HG03565 (cell line): ENCODE measurements around the gene TMEM184A.

Experiments
- ATAC-seq: cut with Tn5 transposase; IDR thresholded peaks from one replicate; pipeline ENCODE4 v1.9.1; 2021; ENCODE audit warnings: mild to moderate bottlenecking, moderate library complexity; ENCODE audit not compliant: unreplicated experiment

TMEM184A gene

DNA sequence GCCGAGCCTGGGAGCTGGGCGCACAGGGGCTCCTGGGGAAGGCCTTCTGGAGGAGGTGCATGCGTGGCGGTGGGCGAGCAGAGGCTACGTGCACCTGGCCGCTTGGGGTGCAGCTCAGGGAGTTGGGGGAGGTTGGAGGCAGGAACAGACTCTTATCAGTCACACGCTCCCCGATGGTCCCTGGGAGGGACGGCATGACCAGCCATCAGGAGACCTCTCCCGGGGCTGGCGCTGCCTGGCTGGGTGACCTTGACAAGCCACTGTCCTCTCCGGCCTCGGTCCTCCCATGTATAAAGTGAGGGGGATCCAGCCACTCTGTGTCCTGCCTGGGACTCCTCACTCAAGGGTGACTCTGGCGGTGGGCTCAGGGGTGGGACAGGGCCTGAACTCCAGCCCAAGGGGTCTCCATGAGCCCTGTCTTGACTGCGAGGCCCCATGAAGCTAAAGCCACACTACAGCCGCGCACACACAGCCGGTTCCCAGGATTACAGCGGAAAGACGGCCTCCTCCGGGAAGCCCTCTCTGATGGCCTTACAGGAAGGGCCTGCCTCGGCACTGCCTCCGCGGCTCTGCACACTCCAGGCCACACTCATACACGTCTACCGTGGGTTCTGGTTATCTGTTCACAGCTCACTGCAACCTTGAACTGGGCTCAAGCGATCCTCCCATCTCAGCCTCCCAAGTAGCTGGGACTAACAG lies 2.3 kb downstream of the TMEM184A start:
- ATAC-seq, result no peak

DNA sequence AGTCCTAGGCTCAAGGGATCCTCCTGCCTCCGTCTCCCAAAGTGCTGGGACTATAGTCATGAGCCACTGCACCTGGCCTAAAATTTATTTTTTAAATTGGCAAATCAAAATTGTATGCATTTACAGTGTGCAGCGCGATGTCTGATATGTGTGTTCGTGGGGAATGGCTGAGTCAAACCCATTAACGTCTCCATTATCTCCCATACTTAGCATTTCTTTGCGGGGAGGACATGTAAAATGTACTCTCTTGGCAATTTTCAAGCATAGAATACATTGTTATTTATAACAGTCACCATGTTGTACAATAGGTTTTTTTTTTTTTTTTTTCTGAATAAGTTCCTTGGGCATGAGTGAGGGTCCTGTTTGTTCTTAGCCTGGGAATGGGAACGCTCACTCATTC lies 3.8 kb downstream of the TMEM184A start:
- ATAC-seq, result no peak

DNA sequence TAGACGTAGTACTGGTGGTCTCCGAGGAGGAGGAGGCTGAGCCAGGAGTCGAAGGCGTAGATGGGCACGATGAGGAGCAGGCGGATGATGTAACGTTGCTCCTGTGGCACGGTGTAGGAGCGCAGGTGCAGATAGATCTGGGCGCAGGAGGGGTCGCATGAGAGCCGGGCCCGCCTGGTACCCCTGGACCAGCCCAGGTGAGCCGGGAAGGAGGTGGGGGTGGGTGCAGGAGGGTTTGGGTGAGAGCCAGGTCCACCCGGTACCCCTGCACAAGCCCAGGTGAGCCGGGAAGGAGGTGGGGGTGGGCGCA lies 5.2 kb downstream of the TMEM184A start:
- no peak for ATAC-seq

DNA sequence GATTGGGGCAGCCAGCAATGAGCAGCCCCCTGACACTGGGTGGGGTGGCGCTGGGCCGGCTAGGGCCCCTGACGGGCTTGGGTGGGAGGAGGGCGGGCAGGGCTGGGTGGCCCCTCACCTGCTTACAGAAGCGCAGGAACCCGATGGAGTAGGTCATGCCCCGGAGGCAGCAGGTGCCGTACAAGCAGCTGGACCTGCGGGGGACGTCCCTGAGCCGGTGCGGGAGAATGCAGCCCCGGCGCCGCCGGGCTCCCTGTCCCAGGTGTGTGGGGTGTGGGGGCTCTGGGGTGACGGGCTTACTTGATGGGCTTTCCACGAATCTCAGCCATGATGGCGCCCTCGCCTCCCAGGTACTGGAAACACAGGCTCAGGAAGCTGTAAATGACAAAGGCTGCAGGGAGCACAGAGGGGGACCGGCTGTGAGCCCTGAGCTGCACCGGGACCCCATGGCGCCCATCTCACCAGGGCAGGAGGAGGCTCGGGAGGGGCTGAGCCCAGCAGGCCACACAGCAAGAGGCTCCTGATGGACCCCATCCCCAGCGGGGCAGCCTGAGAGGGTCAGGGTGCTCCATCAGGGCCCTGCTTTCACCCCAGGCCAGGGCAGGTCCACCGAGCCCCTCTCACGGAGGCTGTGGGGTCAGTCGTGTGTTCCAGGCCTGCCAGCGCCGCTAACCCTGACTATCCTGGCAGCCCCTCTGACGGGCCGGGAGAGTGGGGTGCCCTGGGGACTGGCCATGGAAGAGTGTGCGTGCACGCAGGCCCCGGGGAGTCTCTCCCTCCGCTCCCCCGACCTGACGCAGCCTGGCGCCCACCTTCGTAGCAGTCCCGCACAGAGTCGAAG lies 5.8 kb downstream of the TMEM184A start:
- no peak for ATAC-seq

DNA sequence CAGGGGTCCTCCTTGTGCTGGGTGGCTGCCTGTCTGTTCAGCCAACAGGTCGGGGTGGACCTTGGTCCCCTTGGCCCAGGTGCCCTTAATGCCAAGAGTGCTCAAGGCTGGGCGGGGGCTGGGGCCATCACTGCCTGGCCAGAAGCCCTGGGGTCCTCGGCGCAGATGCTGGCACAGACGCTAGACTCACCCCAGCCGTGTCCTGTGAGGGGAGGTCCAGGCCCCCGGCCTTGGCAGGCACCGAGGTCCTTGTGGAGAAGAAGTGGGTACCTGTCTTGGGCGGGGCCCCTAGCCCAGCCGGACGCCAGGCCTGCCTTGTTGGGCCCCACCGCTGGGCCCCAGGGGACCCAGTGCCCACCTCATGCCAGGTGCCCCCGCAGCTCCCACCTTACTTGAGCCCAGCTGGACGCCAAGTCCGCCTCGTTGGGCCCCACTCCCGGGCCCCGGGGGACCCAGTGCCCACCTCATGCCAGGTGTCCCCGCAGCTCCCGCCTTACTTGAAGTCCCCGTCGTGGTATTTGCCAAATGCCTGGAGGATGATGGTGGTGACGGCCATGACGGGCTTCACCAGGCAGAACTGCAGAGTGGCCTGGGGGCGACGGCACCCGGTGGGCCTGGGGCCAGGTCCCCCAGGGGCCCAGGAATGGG lies 6.5 kb downstream of the TMEM184A start:
- ATAC-seq, result no peak

DNA sequence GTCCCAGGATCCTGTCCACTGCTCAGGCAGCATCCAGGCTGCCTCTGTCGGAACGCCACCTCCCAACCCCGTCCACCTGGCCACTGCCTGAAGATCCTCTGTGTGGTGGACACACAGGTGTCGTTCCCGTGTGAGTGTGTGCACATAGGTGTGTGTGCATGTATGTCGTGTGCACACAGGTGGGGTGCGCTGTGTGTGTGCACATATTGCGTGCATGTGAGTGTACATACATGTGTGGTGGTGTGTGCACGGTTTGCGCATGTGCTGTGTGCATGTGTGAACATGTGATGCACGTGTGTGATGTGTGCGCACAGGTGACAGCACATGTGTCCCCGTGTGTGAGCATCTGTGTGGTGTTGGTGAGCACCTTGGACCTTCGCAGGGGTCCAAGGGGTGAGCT lies 7.1 kb downstream of the TMEM184A start:
- no peak for ATAC-seq

DNA sequence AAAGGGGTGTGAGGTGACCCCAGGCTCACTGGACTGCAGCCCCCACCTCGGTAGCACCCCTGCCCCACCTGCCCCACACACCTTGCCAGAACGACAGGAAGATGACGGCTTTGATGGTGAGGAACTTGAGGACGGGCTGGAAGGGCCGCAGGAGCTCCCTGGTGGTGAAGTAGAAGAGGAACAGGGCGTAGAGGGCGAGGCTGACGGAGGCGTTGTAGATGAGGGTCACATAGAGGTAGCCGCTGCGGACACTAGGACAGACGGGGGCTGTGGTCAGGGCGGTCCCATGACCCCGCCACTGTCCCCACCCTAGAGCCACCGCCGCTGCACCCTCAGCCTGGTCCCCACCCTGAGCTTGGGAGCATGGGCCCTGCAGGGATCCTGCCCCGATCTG lies 7.6 kb downstream of the TMEM184A start:
- ATAC-seq, result no peak

DNA sequence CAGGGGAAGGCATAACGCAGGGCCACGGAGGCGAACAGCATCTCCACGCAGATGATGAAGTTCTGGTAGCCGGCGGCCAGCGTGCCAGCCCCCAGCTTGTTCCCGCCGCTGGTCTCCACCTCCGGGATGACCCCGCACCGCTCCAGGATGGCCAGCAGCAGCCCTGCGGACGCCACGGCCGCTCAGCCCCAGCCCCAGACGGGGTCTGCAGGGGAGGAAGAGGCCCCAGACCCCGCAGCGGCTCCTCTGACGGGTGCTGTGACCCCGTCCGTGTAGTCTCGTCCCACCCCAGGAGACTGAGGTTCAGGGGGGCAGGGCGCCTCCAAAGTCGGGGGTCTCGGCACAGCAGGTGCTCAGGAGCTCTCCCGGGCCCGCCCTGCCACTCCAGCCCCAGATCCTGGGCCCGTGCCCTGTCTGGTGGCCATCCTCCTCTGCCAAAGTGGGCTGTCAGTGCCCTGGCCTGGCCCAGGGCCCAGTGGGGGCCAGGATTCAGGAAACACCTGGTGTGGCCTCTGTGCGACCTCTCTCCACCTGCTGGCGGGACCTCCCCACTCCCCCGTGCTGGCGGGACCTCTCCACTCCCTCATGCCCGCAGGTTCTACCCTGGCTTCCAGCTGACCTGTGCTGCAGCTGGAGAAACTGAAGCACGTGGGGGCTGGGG lies 8.1 kb downstream of the TMEM184A start:
- ATAC-seq, result no peak

DNA sequence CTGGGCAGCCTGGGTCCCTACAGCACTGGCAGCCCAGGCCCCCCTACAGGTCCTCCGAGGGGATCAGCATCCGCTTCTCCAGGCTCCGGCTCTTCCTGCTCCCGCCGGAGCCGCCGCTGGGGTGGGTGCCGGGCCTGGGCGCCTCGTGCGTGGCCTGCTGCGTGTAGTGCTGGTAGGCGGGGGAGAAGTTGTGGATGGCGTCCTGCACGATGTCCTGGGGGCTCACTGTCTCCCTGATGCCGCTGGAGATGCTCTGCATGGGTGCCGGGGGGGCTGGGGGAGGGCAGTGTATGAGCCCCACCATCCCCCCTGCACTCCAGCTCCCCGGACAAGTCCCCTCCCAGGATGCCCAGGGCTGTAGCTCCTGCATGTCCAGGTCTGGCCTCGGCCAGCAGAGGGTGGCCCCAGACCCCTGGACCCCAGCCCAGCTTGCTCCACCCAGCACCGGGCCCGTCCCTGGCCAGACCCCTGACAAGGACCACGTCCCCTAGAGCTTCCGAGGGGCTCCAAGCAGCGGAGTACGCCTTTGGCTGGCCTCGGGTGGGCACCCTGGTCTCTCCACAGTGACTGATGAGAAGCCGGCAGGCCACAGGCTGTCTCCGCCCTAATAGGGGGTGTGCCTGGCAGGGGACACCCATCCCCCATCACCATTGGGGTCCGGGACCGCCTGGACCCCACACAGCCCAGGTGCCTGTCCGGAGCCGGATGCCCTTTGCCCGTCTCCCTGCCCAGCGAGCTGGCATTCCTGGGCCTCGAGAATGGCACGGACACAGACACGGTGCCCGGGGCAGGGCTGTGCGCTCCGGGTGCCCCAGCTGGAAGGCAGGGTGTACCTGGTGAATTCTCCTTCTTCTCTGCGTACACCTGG lies 8.9 kb downstream of the TMEM184A start:
- no peak for ATAC-seq

DNA sequence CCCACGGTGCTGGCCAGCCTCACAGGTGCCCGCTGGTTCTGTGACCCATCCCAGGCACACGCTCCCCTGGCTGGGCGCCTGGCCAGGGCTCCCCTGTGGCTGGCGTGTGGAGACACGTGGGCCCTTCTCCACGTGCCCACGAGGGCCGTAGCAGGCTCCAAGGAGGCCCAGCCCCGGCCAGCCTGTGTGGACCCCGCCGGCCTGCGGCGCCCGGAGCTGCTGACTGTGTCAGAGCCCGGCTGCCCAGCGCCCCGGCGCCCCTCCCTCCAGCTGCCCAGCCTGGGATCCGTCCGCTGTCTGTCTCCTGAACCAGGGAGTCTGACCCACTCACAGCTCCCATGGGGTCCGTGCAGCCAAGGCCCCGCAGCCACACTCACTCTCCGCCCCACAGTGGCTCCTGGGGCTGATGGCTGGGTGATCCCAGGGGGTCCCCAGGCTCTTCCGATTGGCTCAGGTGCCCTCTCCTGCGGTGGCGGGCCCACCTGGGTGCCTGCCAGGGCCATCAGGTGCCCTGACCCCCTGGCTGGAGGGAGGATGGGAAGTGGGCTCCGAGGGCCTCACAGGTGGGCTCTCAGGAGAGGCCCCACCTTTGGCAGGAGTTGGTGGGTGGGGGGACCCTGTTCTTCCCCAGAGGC lies 9.6 kb downstream of the TMEM184A start:
- no peak for ATAC-seq

DNA sequence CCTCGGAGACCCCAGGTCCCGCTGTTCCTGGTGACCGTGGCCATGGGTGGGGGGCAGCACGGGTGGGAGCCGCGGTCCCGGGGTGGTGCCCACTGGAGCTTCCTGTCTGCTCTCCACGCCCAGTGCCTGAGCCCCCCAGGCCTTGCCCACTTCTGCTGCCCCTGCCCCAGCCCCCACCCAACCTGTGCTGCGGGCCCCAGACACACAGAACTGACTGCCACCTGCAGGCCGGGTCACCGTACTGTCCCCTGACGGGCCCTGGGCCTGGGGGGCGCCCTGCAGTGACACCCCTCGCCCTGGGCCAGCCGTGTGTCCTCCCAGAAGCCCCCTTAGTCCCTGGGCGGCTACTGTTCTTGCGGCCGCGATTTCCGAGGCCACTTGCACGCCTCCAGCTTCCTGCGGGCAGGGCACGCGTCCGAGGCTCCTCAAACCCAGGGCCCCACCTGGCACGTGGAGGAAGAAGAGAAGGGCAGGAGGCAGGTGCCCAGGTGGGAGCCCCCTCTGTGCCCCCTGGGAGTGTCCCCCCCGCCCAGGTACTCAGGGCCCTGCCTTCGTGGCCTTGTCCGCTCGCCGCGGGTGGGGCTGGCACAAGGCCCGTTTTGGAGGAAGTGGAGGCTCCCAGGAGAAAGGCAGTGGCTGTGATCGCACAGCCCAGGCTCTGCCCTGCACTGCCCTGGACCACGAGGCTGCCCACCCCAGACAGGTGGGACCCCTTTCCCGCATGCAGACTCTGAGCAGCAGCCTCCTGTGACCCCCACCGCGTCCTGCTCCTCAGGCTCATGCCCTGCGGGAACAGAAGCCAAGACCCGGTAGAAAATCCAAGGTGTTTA lies 10.4 kb downstream of the TMEM184A start:
- no peak for ATAC-seq

DNA sequence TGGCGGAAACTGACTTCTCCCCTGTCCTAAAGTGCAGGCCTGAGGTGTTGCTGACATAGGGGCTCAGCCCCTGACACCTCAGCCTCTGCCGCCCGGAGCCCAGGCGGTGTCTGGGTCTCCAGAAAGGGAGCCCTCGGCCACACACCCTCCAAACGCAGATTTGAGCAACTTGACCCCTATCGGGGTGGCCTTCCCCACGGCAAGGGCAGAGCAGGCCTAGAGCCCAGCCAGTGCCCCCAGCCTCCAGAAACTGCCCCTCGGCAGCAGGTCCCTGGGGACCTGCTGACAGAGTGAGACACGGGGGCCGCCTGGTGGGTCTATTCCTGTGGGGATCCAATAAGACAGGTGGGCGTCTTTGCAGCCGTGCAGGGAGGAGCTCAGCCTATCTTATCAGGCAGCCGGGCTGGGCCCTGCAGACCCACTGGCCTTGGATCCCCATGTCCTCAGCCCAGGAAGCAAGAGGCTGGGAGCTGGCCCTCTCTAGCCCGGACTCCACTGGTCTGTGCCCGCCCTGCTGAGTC lies 11.0 kb downstream of the TMEM184A start:
- ATAC-seq, result no peak

DNA sequence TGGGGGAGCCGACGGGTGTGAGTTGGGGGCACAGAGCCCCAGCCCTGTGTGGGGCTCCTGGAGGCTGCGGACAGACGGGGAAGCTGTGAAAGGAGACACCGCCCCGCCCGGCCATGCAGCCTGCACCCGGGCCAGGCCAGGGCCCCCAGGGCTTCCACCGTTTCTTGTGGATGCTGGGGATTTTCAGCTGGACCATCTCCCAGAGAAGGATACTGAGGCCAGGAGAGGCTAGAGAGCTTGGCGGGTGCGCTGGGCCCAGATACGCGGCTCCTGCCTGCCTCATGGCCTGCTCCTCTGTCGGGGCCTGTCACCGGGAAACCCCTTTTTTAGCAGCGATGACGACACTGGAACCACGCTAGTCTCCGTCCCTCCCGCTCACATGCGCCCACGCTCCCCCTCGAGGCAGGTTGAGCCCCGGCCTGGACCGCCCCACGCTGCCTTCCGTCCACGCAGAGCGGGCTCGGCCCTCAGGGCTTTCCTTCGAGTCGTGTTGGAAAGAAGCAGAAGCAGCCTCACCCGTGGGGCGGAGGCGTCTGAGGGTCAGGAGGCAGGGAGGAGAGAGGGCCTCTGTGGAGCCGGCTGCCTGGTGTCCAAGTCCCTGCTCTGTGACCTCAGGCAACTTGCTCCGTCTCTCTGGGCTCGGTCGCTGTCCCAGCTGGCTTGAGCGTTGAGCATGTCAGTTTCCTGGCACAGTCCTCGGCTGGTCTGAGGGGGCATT lies 11.7 kb downstream of the TMEM184A start:
- no peak for ATAC-seq

DNA sequence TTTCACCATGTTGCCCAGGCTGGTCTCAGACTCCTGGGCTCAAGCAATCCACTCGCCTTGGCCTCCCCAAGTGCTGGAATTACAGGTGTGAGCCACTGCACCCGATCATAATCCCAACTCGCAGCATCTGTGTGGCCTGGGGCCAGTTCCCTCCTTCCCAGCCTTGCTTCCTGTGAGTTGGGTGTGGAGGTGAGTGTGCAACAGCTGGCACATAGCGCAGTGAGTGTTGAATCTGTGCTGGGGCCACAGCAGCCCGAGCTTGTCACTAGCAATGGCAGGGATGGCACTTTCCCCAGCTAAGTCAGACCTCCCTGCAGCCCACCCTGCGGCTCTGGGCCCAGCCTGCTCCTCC lies 12.2 kb downstream of the TMEM184A start:
- ATAC-seq, result no peak

DNA sequence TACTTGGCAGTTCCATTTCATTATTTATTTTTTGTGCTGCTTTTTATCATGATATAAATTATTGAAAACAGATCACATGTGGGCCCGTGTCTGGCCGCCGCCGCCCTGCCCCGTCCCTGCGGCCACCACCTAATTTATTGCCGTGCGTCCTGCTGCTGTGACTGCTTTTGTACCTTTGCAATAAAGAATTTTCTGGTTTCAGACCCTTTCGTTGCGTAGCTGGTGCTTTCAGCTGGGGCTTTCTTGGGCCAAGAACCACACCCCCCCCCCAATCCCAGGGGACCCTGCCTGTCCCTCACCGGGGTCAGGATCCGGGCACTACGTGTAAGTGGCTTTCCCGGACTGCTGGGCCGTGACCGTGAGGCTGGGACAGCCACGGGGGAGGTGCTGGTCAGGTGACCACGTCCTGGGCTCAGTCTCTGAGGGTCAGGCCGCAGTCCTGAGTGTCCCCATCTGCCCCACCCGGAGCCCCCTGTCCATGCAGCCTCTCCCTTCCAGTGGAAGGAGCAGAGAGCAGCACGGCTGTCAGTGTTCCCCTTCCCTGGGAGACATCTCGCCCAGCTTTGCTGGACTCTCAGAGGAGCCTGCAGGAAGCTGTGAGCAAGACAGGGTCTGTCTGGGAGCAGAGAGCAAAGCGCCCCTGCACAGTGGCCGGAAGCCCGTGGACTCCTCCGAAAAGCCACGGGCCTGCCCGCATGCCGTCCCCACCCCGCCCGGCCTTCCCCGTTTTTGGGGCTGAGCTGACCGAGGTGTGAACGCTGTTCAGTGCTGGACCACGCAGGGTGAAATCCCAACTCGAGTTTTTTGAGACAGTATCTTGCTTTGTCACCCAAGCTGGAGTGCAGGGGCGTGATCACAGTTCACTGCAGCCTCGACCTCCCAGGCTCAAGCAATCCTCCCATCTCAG lies 12.9 kb downstream of the TMEM184A start:
- no peak for ATAC-seq

DNA sequence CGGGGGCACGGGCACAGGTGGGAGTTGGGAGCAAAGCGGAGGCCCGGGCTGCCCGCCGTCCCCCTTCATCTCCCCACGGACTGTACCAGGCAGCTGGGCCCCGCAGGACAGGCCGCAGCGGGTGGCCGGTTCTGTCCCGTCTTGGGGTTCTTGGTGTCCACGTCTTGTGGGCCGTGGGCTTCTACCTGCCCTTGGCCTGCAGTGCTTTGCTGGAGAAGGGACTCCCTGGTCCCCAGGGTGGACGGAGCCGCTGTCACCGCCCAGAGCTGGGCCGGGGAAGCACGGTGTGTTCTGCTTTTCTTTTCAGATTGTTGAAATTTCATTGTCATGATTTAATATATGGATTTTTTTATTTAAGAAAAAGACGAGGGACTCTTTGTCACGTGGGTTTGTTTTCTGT lies 13.7 kb downstream of the TMEM184A start:
- ATAC-seq, result no peak

DNA sequence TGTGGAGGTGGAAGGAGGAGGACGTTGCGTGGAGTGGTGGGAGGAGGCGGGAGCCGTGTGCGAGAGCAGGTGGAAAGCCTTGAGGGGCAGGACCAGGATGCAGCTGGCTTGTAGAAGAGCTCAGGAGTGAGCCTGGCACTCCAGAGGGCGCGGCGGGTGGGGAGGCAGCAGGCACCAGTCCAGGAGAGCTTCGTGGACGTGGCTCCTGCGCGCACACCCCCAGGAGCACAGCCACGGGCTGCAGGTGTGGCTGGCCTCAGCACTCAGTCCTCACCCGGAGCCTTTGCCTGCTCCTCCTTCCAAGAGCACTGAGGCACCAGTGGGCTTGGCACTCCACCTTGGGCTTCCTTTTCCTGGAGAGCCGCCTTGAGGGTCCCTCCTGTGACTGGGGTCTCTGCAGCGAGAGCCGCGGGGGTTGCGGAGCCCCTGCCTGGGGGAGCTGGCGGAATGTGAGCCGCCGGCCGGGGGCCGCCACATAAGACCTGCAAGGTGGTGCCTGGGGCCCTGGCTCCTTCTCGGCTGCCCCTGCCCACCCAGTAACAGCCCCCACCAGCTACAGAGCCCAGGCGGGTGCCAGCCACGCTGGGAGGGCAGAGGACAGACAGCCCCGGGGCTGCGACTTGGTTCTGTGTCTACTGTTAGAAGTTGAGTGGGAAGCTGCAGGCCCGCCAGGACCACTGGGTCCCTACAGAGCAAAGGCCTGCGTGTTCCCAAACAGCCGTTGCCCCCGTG lies 14.4 kb downstream of the TMEM184A start:
- no peak for ATAC-seq
